ENCODE results near the gene RNF112. TPM values are rescaled to one million over a fixed set of nuclear protein-coding genes. Genes with fewer than 3 reads are reported as not detected.

RNF112 gene
- total and polyA plus RNA-seq, 3 donors from 2014 or later: 2.1 to 8.1 (median 4.6) TPM

DNA sequence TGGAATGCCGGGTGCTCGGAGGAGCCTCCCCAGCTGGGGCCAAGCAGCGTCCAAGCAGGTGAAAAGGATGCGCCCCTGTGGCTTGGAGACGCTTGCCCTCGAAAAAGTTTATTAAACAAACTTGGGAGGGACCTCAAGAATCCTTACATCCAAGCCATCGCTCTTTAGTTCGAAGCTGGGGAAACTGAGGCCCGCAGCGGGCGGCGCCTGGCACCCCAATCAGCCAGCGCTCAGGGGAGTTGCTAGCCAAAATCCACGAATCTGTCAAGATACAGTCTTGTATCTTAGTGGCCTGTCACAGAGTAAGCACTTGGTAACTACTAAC is 48.0 kb upstream of the RNF112 start:
- whole genome bisulfite sequencing, 2 donors: 23 to 25% methylated on average over 14 of the region's 14 CpGs
- intact Hi-C loops (cut with DNase I; ENCODE audit: low total_unique reads): loop anchor here (5.0 to 10.0 kb wide), 2 partner anchors 84 to 402 kb away; no protein-coding TSS in a partner anchor
- peaks cover 12% of the 10 kb centered on the region for H3K4me1 ChIP-seq

GRCh38 chr17:19363460-19364035 is 47.5 kb upstream of the RNF112 start:
- intact Hi-C loops (cut with DNase I; ENCODE audit: low total_unique reads): loop anchor here (5.0 to 10.0 kb wide), 2 partner anchors 84 to 401 kb away; no protein-coding TSS in a partner anchor
- Histone ChIP-seq H3K9me3 (no peaks in the 10 kb centered on the region), H3K4me3 (peak overlapping the region in 1 of 2 donors; percentile 79), H3K36me3 (ENCODE audit: low read depth, missing control alignments) (no peaks in the 10 kb centered on the region), H3K27me3 (no peaks in the 10 kb centered on the region), H3K27ac (peak overlapping the region in 1 of 2 donors; percentile 18), H3K4me1 (peaks cover 12% of the 10 kb centered on the region)
- no peak for TF ChIP-seq CTCF (IDR thresholded peaks at IDR 0.05)
- no peak for TF ChIP-seq POLR2A (IDR thresholded peaks at IDR 0.05)
- 51 to 55% methylated on average over 6 of the region's 6 CpGs for WGBS, 2 donors
- DNase-seq: no peak

More for the DNA sequence above, 48.0 kb upstream of the RNF112 start:
- Histone ChIP-seq H3K9me3 (no peaks in the 10 kb centered on the region), H3K27ac (peak overlapping the region; percentile 18 to 85), H3K36me3 (ENCODE audit: low read depth, missing control alignments) (no peaks in the 10 kb centered on the region), H3K4me3 (peak overlapping the region; percentile 79), H3K27me3 (no peaks in the 10 kb centered on the region)
- TF ChIP-seq POLR2A (IDR thresholded peaks at IDR 0.05) (no peak), CTCF (IDR thresholded peaks at IDR 0.05) (no peak)
- DNase-seq: no peak

GRCh38 chr17:19364699-19365498 is 46.1 kb upstream of the RNF112 start:
- TF ChIP-seq POLR2A (IDR thresholded peaks at IDR 0.05) (no peak), CTCF (IDR thresholded peaks at IDR 0.05) (no peak)
- Histone ChIP-seq H3K27me3 (no peaks in the 10 kb centered on the region), H3K4me3 (no peak overlapping the region), H3K36me3 (ENCODE audit: low read depth, missing control alignments) (no peaks in the 10 kb centered on the region), H3K9me3 (no peaks in the 10 kb centered on the region), H3K27ac (no peak overlapping the region), H3K4me1 (peaks cover 12% of the 10 kb centered on the region)
- DNase-seq: no peak
- intact Hi-C loops (cut with DNase I; ENCODE audit: low total_unique reads): loop anchor here (5.0 to 10.0 kb wide), 2 partner anchors 82 to 400 kb away; no protein-coding TSS in a partner anchor
- 63 to 82% methylated on average over 10 to 13 of the region's 14 CpGs for WGBS, 2 donors

DNA sequence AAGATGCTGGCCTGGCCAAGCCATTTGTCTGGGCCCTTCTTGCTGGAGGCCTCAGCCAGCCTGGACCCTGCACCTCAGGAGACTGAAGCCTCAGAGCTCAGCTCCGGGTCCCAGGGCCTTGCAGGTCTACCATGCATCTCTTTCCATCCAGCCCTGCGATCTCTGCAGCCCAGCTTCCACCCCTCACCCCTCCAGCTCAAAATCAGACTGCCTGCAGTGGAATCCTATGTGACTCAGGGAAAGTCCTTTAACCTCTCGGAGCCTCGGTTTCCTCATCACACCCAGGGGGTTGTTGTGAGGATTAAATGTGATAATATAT is 45.6 kb upstream of the RNF112 start:
- Histone ChIP-seq H3K4me1 (peaks cover 12% of the 10 kb centered on the region), H3K27ac (no peak overlapping the region), H3K4me3 (no peak overlapping the region), H3K9me3 (no peaks in the 10 kb centered on the region), H3K27me3 (no peaks in the 10 kb centered on the region), H3K36me3 (ENCODE audit: low read depth, missing control alignments) (no peaks in the 10 kb centered on the region)
- WGBS, 2 donors: 84 to 92% methylated on average over 4 of the region's 4 CpGs
- intact Hi-C loops (cut with DNase I; ENCODE audit: low total_unique reads): loop anchor here (10.0 kb wide), 1 partner anchor 399 kb away; no protein-coding TSS in a partner anchor
- no peak for TF ChIP-seq POLR2A (IDR thresholded peaks at IDR 0.05)
- TF ChIP-seq CTCF (IDR thresholded peaks at IDR 0.05): no peak
- DNase-seq: no peak

Measured in testis (tissue), 3 donors.